Activated CD8-positive, alpha-beta memory T cell treated with anti-CD3 and anti-CD28 coated beads, Interleukin-2, amount 50 U/mL, for 24 hours (primary cell): ENCODE results near the gene DOK5.
"Not testable (repeated sequence)": the region's sequence is repeated elsewhere in the genome, so short reads cannot be mapped to it uniquely, and the experiment has no call there.

Source experiments
- DNase-seq: peaks from one replicate; pipeline ENCODE4 v3.0.0-alpha.2; 2020; ENCODE audit errors: extremely low read depth

Gene DOK5

GRCh38 chr20:54470697-54471096, 4.7 kb upstream of the DOK5 start:
- DNase-seq = no peak

- no peak for DNase-seq
Measured at GRCh38 chr20:54472607-54473006, 2.8 kb upstream of the DOK5 start.

DNA sequence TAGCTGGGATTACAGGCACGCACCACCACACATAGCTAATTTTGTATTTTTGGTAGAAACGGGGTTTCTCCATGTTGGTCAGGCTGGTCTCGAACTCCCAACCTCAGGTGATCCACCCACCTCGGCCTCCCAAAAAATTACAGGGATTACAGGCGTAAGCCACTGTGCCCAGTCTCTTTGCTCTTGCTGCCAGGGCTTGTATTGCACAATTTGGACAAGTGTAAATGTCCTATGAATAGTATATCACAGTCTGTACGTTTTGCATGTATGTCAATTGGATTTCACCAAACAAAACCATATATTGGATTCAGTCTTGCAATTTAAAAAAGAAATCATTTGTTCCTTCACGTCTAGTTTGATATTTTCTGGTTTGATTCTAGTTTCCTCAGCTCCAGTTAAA, 2.1 kb upstream of the DOK5 start:
- no peak for DNase-seq

DNA sequence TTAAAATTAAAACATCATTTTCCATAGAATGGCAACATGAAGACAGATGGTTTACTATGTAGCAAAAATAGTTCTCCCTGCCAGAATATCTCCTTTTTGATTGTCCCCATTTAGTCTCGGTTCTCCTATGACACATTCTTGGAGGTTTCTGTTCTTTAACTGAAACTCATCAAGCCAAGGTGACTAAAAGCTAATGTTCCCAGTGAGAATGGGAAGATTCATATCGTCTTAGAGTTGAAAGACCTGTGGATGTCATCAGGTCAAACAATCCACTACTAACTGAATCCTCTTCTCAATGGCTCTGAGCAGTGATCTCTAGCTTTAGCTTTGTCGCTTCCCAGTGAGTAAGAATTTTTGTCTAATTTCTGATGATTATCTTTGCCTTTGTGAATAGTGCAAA, 1.3 kb upstream of the DOK5 start:
- DNase-seq = no peak

GRCh38 chr20:54474866-54475265, 527 bp upstream of the DOK5 start:
- no peak for DNase-seq

DNA sequence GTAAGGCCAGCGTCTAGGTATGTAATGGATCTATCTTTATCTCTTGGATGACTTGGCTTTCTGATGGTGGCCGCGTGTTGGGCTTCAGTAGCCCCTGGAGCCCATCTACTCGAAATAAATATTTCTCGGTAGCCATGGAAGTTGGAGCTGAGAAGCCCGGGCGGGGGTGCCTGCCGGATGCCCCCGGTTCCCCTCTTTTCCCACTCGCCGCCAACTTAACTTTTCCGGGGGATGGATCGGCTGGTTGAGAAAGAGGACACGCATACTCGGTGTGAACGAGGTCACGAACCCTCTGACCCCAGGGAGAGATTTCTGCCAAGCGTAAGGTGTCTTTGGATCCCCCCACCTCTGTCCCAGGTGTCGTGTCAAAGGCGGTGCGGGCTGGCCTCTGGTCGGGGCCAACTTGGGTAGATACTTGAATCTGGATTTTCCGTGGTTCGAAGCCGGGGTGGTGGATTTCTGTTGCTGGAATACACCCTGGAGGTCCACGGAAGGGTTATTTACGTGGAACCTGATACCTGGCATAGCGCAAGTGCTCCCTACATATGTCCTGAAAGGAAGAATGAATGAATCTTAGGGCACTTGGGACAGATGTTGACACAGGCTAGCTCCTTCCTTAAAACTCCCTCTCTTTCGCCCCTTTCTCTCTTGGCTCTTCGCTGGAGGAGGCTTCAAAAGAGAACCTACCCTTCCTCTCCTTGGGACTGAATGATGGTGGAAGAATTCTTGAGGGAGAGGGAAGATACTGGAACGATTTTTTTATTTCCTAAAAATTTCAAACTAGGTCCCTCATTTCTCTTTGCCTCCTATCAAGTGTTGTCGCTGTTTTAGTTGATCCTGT, 996 bp downstream of the DOK5 start:
- DNase-seq = no peak

GRCh38 chr20:54477191-54477955, 2.0 kb downstream of the DOK5 start:
- DNase-seq = no peak

DNA sequence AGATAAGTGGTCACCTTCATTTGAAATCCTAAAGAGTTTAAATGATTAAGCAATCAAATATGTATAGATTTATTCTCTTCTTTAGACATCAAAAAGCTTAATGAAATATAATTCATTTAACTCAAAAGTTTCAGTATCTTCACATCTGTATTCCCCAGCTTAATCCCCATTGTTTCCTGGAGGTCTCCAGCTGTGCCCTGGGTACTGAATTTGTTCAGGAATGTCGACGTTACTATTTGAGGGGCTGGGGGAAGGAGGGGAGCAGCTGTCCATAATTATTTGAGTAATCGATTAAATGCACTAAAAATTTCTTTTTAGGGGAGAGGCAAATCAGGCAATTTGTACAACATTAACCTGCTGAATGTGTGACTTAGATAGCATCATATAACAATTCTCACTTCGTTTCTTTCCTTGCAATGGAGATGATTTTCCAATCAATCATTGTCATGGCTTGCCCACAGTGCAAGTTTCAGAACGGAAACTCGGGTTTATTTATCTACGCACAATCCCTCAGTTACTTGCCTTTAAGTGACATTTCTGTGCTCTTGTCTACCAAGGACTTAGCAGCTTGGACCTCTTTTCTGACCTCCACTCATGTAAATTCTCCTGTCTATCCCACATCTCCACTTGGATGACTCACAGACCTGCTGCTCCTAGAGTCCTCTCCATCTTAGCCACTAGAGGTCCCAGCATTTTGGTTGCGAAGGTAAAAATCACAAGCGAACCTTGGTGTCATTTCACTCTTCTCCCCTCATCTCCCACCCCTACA, 3.9 kb downstream of the DOK5 start:
- no peak for DNase-seq

GRCh38 chr20:54479937-54480336, 4.5 kb downstream of the DOK5 start:
- not testable (repeated sequence) for DNase-seq

DNA sequence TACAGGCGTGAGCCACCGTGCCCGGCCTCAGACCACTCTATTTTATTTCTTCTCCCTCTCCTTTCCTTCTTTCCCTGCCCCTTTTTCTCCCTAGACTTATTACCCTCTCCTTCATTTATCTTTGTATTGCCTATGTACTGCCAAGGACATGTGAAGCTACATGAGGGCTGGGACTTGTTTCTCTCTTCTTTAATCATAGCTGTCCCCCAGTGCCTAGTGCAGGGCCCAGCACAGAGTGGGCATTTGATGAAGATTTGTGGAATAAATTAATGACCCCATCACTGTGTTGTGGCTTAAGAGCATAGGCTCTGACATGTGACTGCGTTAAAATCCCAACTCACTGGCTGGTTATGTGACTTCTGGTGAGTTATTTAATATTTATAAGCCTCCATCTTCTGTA, 6.0 kb downstream of the DOK5 start:
- no peak for DNase-seq

GRCh38 chr20:54485631-54486030, 10.2 kb downstream of the DOK5 start:
- DNase-seq = no peak

GRCh38 chr20:54486585-54486984, 11.2 kb downstream of the DOK5 start:
- no peak for DNase-seq

DNA sequence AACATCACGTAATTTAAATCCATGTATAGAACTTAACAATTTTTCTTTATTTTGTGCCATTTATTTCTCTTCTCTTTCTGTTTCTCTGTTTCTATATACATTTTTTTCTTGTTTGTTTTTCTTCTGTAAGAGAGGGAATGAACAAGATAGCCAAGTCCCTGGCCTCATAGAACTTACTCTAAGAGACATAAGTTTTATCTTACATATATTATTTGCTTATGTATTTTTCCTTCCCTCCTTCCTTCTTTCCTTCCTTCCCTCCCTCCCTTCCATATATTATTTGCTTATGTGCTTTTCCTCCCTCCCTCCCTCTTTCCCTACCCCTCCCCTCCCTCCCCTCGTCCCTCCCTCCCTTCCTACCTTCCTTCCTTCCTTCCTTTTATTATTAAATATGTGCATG, 13.0 kb downstream of the DOK5 start:
- no peak for DNase-seq

DNA sequence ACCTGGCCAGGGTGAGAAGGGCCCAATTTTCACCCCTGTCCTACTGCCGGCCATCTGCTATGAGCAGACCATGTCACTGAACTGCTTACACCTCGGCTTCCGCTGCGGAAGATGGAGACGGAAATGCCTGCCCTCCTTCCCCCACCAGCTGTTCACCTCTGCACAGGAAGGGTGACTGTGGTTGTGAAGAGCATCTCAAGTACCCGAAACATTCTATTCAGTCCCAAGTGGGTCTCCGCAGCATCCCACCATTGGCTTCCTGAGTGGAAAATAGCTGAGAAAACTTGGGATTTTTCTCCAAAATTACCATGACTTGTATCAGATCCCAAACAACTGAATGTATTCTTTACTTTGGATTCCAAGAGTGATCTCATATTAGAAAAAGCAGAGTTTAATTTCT, 16.1 kb downstream of the DOK5 start:
- DNase-seq = no peak

DNA sequence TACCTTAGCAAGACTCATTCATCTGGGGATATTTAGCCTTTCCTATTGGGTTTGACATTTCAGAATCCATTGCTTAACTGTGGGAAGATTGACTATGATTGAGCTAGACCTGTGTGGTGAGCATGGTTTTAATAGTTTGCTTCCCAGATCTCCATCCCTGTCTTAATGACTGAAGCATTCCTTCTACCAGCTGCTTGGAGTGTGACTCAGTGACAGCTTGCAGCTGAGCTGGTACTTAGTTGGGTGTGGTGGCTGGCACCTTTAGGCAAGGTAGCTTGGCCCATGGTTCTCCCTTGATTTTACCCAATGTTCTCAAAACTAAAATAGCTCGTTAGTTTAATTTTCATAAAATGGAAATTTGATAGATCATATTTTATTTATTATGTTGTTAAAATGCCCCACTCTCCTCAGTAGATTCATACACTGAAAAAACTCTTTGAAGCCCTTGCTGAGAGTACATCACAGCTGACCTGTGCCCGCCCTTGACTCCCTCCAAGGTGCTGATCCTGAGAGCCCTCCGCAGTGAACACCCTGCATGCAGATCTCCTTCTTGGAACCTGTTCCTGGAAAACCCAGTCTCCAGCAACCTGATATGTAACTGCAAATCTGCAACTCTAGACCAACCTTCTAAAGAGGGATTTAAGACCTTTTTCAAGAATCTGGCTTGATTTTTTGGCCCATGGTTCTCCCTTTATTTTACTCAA, 19.1 kb downstream of the DOK5 start:
- no peak for DNase-seq

GRCh38 chr20:54497931-54498718, 22.7 kb downstream of the DOK5 start:
- no peak for DNase-seq

DNA sequence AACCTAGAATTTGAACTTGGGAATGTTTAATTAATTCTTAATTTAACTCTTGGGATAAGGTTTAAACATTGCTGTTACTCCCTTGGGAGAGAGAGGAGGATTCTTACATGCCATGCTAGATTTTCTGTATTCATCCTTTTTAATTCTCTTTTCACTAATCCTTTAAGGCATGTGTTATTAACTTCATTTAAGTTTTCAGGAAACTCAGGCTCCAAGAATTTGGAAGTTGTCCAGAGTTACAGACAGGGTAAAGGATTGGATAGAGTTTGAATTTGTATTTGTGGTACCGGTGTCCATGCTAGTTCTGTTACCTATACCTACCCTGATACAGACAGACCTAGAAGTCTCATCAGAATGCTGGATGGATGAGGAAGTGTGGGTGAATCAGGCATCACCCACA, 23.7 kb downstream of the DOK5 start:
- DNase-seq = no peak

DNA sequence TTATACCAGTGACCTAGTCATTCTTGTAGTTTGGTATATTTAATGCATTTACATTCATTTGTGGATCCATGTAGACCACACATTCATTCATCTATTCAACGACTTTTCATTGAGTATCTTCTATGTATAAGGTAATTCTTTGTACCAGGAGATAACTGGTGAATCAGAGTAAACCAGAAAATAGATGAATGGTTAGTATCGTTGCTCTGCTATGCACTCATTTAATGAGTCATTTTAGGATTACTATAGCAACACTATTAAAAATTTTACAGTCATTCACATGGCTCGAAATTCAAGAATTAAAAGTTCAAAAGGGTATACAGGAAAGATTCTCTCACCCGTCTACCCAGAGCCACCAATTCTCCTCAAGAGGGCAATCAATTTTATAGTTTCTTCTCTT, 26.8 kb downstream of the DOK5 start:
- DNase-seq = no peak

- no peak for DNase-seq
Measured at GRCh38 chr20:54506643-54507042, 31.2 kb downstream of the DOK5 start.

GRCh38 chr20:54510541-54511129, 35.2 kb downstream of the DOK5 start:
- no peak for DNase-seq

GRCh38 chr20:54512694-54513093, 37.3 kb downstream of the DOK5 start:
- DNase-seq = no peak
